Nephron progenitor cell (in vitro differentiated cells): ENCODE measurements around the gene GUCA2B.

ENCODE experiments used
- DNase-seq: peaks from one replicate; pipeline ENCODE4 v3.0.0; 2021
- H3K27ac Mint-ChIP-seq: 2 replicates; pipeline ENCODE4 v1.8.0; 2021; ENCODE audit warnings: mild to moderate bottlenecking, moderate library complexity, mixed read lengths
- H3K27me3 Mint-ChIP-seq: 2 replicates; pipeline ENCODE4 v1.8.0; 2021; ENCODE audit warnings: mild to moderate bottlenecking, low read depth, mixed read lengths; ENCODE audit not compliant: poor library complexity
- H3K36me3 Mint-ChIP-seq: 2 replicates; pipeline ENCODE4 v1.8.0; 2021; ENCODE audit warnings: low read depth, mixed read lengths
- H3K4me1 Mint-ChIP-seq: 2 replicates; pipeline ENCODE4 v1.8.0; 2021; ENCODE audit warnings: mixed read lengths
- H3K4me3 Mint-ChIP-seq: 2 replicates; pipeline ENCODE4 v1.8.0; 2021; ENCODE audit warnings: mild to moderate bottlenecking, moderate library complexity, mixed read lengths
- H3K9me3 Mint-ChIP-seq: 2 replicates; pipeline ENCODE4 v1.8.0; 2021; ENCODE audit warnings: mild to moderate bottlenecking, moderate library complexity, mixed read lengths
- CTCF ChIP-seq: fragments of 200-600 bp; sonication (generic); IDR thresholded peaks from 2 replicates; pipeline ENCODE4 v1.5.0; 2021; ENCODE audit warnings: antibody characterized with exemption

Gene GUCA2B

GRCh38 chr1:42179900-42180329, 26.7 kb downstream of the GUCA2B start:
- no peak for DNase-seq
- Mint-ChIP-seq H3K4me3 (no peak overlapping the region), H3K27me3 (no peaks in the 10 kb centered on the region), H3K36me3 (peaks cover 15% of the 10 kb centered on the region), H3K9me3 (no peaks in the 10 kb centered on the region), H3K4me1 (peaks cover 6% of the 10 kb centered on the region), H3K27ac (no peak overlapping the region)
- no peak for TF ChIP-seq CTCF

DNA sequence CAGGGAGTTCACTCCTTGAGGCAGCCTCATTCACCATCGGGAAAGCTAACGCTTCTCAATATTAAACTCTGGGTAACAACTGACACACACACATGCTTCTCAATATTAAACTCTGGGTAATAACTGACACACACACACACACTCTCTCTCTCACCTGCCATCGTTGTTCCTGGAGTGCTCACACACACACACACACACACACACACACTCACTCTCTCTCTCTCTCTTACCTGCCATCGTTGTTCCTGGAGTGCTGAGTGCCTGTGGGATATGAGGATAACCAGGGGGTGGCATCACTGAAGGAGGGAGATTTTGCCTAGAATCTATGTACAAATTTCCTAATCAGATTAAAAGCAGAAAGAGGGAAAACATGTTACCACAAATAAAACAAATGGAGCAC, 28.5 kb downstream of the GUCA2B start:
- H3K4me3 Mint-ChIP-seq = no peak overlapping the region
- no peak overlapping the region for H3K27ac Mint-ChIP-seq

GRCh38 chr1:42183210-42183956, 30.2 kb downstream of the GUCA2B start:
- Mint-ChIP-seq H3K9me3 (no peaks in the 10 kb centered on the region), H3K4me3 (no peak overlapping the region), H3K4me1 (no peaks in the 10 kb centered on the region), H3K27me3 (no peaks in the 10 kb centered on the region), H3K27ac (peak overlapping the region; percentile 6), H3K36me3 (peaks cover 42% of the 10 kb centered on the region)
- DNase-seq = no peak
- TF ChIP-seq CTCF = no peak

More for the DNA sequence above, 28.5 kb downstream of the GUCA2B start:
- no peak for TF ChIP-seq CTCF
- Mint-ChIP-seq H3K4me1 (peaks cover 6% of the 10 kb centered on the region), H3K27me3 (no peaks in the 10 kb centered on the region), H3K9me3 (no peaks in the 10 kb centered on the region), H3K36me3 (peaks cover 28% of the 10 kb centered on the region)
- DNase-seq = no peak

DNA sequence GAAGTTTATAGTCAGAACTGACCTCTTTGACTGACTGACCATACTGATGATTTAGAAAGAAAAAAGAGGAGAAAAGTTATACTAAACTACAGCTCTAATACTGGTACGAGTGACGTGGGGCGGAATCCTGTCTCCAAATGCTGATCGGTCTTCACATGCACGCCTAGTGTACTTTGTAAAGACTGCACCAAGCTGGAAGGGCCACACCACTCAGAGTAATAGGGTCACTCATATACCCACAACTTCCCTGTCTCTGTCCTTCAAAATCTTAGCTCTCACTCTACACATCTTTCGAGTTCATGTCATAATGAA, 30.7 kb downstream of the GUCA2B start:
- Mint-ChIP-seq H3K4me1 (no peaks in the 10 kb centered on the region), H3K27ac (peak overlapping the region; percentile 6), H3K4me3 (no peak overlapping the region), H3K9me3 (no peaks in the 10 kb centered on the region), H3K36me3 (peaks cover 42% of the 10 kb centered on the region), H3K27me3 (no peaks in the 10 kb centered on the region)
- no peak for TF ChIP-seq CTCF
- DNase-seq = no peak

- Mint-ChIP-seq H3K4me3 (no peak overlapping the region), H3K36me3 (peaks cover 49% of the 10 kb centered on the region), H3K9me3 (no peaks in the 10 kb centered on the region), H3K27me3 (no peaks in the 10 kb centered on the region), H3K4me1 (no peaks in the 10 kb centered on the region), H3K27ac (no peak overlapping the region)
- no peak for DNase-seq
- no peak for TF ChIP-seq CTCF
These were observed 31.4 kb downstream of the GUCA2B start for GRCh38 chr1:42184616-42185015.

DNA sequence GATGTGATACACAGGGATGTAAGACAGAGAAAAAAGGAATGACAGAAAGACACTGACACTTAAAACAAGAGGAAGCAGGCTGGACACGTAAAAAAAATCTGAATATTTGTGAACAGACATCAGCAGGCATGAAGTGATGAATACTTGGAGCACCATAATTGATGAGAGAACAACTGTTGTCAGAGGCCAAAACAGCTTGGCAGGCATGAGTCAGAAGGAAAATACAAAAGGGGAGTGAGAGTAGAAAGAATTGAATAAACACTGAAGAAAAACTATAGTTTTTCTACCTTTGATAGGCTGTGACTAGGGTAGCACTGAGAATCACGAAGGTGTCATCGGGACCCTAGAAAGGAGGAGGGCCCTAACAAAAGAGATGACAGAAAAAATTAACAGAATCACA, 32.9 kb downstream of the GUCA2B start:
- H3K4me1 Mint-ChIP-seq = no peaks in the 10 kb centered on the region
- peak overlapping the region; percentile 16 for H3K27ac Mint-ChIP-seq
- peaks cover 62% of the 10 kb centered on the region for H3K36me3 Mint-ChIP-seq
- H3K4me3 Mint-ChIP-seq = no peak overlapping the region
- H3K27me3 Mint-ChIP-seq = no peaks in the 10 kb centered on the region
- TF ChIP-seq CTCF = no peak
- no peak for DNase-seq
- H3K9me3 Mint-ChIP-seq = no peaks in the 10 kb centered on the region
